ENCODE measurements around the gene ACKR1. TPM values are rescaled to one million over a fixed set of nuclear protein-coding genes. Genes with fewer than 3 reads are reported as not detected.

ACKR1 gene
- total RNA-seq, 1 donor from 2014 or later: 102 TPM

GRCh38 chr1:159197561-159198557, 6.8 kb upstream of the ACKR1 start:
- H3K27ac ChIP-seq: no peak overlapping the region
- no peaks in the 10 kb centered on the region for H3K9me3 ChIP-seq
- TF ChIP-seq, protein P1, sequence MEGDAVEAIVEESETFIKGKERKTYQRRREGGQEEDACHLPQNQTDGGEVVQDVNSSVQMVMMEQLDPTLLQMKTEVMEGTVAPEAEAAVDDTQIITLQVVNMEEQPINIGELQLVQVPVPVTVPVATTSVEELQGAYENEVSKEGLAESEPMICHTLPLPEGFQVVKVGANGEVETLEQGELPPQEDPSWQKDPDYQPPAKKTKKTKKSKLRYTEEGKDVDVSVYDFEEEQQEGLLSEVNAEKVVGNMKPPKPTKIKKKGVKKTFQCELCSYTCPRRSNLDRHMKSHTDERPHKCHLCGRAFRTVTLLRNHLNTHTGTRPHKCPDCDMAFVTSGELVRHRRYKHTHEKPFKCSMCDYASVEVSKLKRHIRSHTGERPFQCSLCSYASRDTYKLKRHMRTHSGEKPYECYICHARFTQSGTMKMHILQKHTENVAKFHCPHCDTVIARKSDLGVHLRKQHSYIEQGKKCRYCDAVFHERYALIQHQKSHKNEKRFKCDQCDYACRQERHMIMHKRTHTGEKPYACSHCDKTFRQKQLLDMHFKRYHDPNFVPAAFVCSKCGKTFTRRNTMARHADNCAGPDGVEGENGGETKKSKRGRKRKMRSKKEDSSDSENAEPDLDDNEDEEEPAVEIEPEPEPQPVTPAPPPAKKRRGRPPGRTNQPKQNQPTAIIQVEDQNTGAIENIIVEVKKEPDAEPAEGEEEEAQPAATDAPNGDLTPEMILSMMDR (IDR thresholded peaks at IDR 0.05): peak; percentile 57 to 71 (median 64)
- no peak for TF ChIP-seq POLR2A (IDR thresholded peaks at IDR 0.05)
- H3K4me1 ChIP-seq: no peaks in the 10 kb centered on the region
- H3K27me3 ChIP-seq: no peaks in the 10 kb centered on the region
- no peak overlapping the region for H3K4me3 ChIP-seq
- H3K36me3 ChIP-seq: peaks cover 0 to 12% of the 10 kb centered on the region in 2 donors
- DNase-seq (ENCODE audit: extremely low spot score in 2 of 2): no peak
- intact Hi-C loops (cut with DNase I): no loop called here

DNA sequence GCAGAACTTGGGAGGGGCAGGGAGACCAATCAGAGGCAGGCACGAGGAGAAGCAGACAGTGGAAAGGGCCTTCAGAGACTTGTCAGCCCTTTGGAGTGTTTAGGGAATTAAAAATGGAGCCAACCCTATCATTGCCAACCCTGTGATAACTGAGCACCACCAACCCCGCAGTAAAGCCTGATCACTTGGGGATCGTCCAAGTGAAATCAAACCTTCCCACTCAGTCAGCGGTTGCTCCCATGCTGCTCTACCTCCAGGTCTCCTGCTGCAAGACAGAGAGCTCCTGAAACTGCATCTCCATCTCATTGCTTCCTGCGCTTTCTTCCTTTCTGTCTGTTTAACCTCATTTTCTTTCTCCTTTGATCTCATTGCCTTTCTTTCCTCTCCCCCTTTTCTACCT, 4.8 kb upstream of the ACKR1 start:
- H3K4me3 ChIP-seq: no peak overlapping the region
- no peak for DNase-seq (ENCODE audit: extremely low spot score in 2 of 2)
- H3K27me3 ChIP-seq: no peaks in the 10 kb centered on the region
- H3K27ac ChIP-seq: no peak overlapping the region
- intact Hi-C loops (cut with DNase I): no loop called here
- H3K4me1 ChIP-seq: no peaks in the 10 kb centered on the region
- TF ChIP-seq POLR2AphosphoS5 (IDR thresholded peaks at IDR 0.05; ENCODE audit: insufficient read depth in 1 of 2, low read depth in 1 of 2): no peak
- TF ChIP-seq, protein P1 (IDR thresholded peaks at IDR 0.05): no peak
- no peak for TF ChIP-seq POLR2A (IDR thresholded peaks at IDR 0.05)
- no peaks in the 10 kb centered on the region for H3K9me3 ChIP-seq
- peaks cover 0 to 9% of the 10 kb centered on the region in 2 donors for H3K36me3 ChIP-seq

GRCh38 chr1:159200769-159201168, 3.9 kb upstream of the ACKR1 start:
- TF ChIP-seq, protein P1 (IDR thresholded peaks at IDR 0.05): no peak
- no peak for TF ChIP-seq POLR2A (IDR thresholded peaks at IDR 0.05)
- no peak for TF ChIP-seq POLR2AphosphoS5 (IDR thresholded peaks at IDR 0.05; ENCODE audit: insufficient read depth in 1 of 2, low read depth in 1 of 2)
- Histone ChIP-seq H3K4me1 (no peaks in the 10 kb centered on the region), H3K9me3 (no peaks in the 10 kb centered on the region), H3K36me3 (peaks cover 0 to 9% of the 10 kb centered on the region in 2 donors), H3K4me3 (peak overlapping the region in 1 of 2 donors; percentile 31), H3K27ac (no peak overlapping the region), H3K27me3 (no peaks in the 10 kb centered on the region)
- intact Hi-C loops (cut with DNase I): no loop called here
- no peak for DNase-seq (ENCODE audit: extremely low spot score in 2 of 2)

DNA sequence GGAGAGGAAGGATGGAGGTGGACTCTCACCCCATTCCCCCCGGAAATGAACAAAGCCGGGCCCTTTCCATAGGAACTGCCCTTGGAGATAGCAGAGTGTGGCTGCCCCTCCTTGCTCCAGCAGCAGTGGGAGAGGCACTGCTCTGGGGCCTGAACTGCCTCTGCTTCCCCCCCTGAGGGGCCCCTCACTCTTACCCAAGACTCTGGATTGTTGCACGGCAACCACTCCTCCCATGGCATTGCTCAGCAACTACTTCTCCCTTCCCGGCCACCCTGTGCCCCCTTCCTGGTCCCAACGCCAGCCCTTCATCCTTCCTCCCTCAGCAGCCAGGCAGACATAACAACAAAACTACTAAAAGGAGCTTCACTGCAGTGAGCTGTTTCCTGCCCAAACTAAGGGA, 3.0 kb upstream of the ACKR1 start:
- no peak overlapping the region for H3K27ac ChIP-seq

GRCh38 chr1:159203610-159204009, 1.1 kb upstream of the ACKR1 start:
- Histone ChIP-seq H3K4me3 (no peak overlapping the region), H3K4me1 (no peaks in the 10 kb centered on the region), H3K36me3 (peaks cover 0 to 9% of the 10 kb centered on the region in 2 donors), H3K27ac (no peak overlapping the region), H3K9me3 (no peaks in the 10 kb centered on the region), H3K27me3 (no peaks in the 10 kb centered on the region)
- DNase-seq (ENCODE audit: extremely low spot score in 2 of 2): no peak
- no peak for TF ChIP-seq POLR2A (IDR thresholded peaks at IDR 0.05)
- no peak for TF ChIP-seq POLR2AphosphoS5 (IDR thresholded peaks at IDR 0.05; ENCODE audit: insufficient read depth in 1 of 2, low read depth in 1 of 2)
- TF ChIP-seq, protein P1 (IDR thresholded peaks at IDR 0.05): no peak
- intact Hi-C loops (cut with DNase I): no loop called here

More for the DNA sequence above, 3.0 kb upstream of the ACKR1 start:
- intact Hi-C loops (cut with DNase I): no loop called here
- DNase-seq (ENCODE audit: extremely low spot score in 2 of 2): no peak
- H3K27me3 ChIP-seq: no peaks in the 10 kb centered on the region
- H3K9me3 ChIP-seq: no peaks in the 10 kb centered on the region
- H3K4me3 ChIP-seq: peak overlapping the region; percentile 15 to 31
- no peak for TF ChIP-seq POLR2AphosphoS5 (IDR thresholded peaks at IDR 0.05; ENCODE audit: insufficient read depth in 1 of 2, low read depth in 1 of 2)
- no peaks in the 10 kb centered on the region for H3K4me1 ChIP-seq
- H3K36me3 ChIP-seq: peaks cover 0 to 9% of the 10 kb centered on the region in 2 donors
